K562 (cell line): Measurements from ENCODE around the gene RNF214. TPM values are rescaled to one million over a fixed set of nuclear protein-coding genes. Genes with fewer than 3 reads are reported as not detected.
A peak's percentile ranks its signal among the peaks of the same experiment; 100 is the strongest.

Source experiments
- E2F4 ChIP-seq: sonication (generic); formaldehyde crosslinking; IDR thresholded peaks from 2 replicates; pipeline ENCODE4 v1.8.0; 2022; ENCODE audit warnings: mild to moderate bottlenecking, low read depth, missing genetic modification reagents
- ETV5 ChIP-seq: sonication (generic); formaldehyde crosslinking; IDR thresholded peaks from 2 replicates; pipeline ENCODE4 v1.4.0; 2020; ENCODE audit warnings: low read depth, mild to moderate bottlenecking, missing genetic modification reagents
- FOXJ2 ChIP-seq: fragments of 200-800 bp; sonication (Bioruptor generic); IDR thresholded peaks from 2 replicates; pipeline ENCODE4 v1.6.1; 2016; ENCODE audit warnings: missing genetic modification characterization, missing compliant biosample characterization
- FOXP1 ChIP-seq: sonication (generic); formaldehyde crosslinking; IDR thresholded peaks from 2 replicates; pipeline ENCODE4 v1.8.0; 2022; ENCODE audit warnings: mild to moderate bottlenecking, missing genetic modification reagents
- HMG20A ChIP-seq: fragments of 450-650 bp; formaldehyde crosslinking; conservative IDR thresholded peaks from 2 replicates; pipeline ENCODE4 v1.4.0; 2020; ENCODE audit warnings: mild to moderate bottlenecking, mixed read lengths
- KLF6 ChIP-seq: fragments of 250-450 bp; sonication (Bioruptor Pico); IDR thresholded peaks from 2 replicates; pipeline ENCODE4 v1.4.0; 2020; ENCODE audit warnings: mild to moderate bottlenecking, moderate library complexity, borderline replicate concordance
- NFIC ChIP-seq: fragments of 450-650 bp; IDR thresholded peaks from 2 replicates; pipeline ENCODE4 v1.6.1; 2017; ENCODE audit warnings: mild to moderate bottlenecking, inconsistent platforms
- PCBP1 ChIP-seq: fragments of 200-400 bp; formaldehyde crosslinking; IDR thresholded peaks from 2 replicates; pipeline ENCODE4 v1.6.1; 2018; ENCODE audit warnings: mild to moderate bottlenecking, low read depth, low read length; ENCODE audit not compliant: poor library complexity, severe bottlenecking
- PHB2 ChIP-seq: fragments of 450-650 bp; IDR thresholded peaks from 2 replicates; pipeline ENCODE4 v1.6.1; 2017; ENCODE audit warnings: low read depth
- POLR3G ChIP-seq: IDR thresholded peaks from 2 replicates; pipeline ENCODE4 v1.6.1; 2011; ENCODE audit not compliant: insufficient read length, insufficient replicate concordance; ENCODE audit errors: extremely low read depth
- SIN3A ChIP-seq, 2 experiments: fragments of 150-350 bp in 1 of 2; IDR thresholded peaks; 2 replicates each; pipeline ENCODE4 v1.6.1; 2011 to 2016; ENCODE audit warnings: borderline replicate concordance in 2 of 2, low read depth in 2 of 2, low read length in 2 of 2, mild to moderate bottlenecking in 2 of 2, moderate library complexity in 2 of 2; ENCODE audit not compliant: control insufficient read depth in 1 of 2
- SIRT6 ChIP-seq: IDR thresholded peaks from one replicate; pipeline ENCODE4 v1.6.1; 2012; ENCODE audit warnings: low read depth, mild to moderate bottlenecking, control low read depth, inconsistent platforms, low read length, moderate library complexity
- SOX6 ChIP-seq: fragments of 450-650 bp; IDR thresholded peaks from 2 replicates; pipeline ENCODE4 v1.6.1; 2014; ENCODE audit warnings: mild to moderate bottlenecking
- STAT5A ChIP-seq: IDR thresholded peaks from 2 replicates; pipeline ENCODE4 v1.6.1; 2012; ENCODE audit warnings: low read length, inconsistent platforms, borderline replicate concordance
- TAF7 ChIP-seq: fragments of 450-650 bp; IDR thresholded peaks from 2 replicates; pipeline ENCODE4 v1.6.1; 2016; ENCODE audit warnings: missing genetic modification characterization, missing compliant biosample characterization
- U2AF1 ChIP-seq: fragments of 200-400 bp; formaldehyde crosslinking; optimal IDR thresholded peaks from 2 replicates; pipeline ENCODE3; 2017; ENCODE audit warnings: mild to moderate bottlenecking, low read depth, low read length, moderate library complexity
- ZBTB1 ChIP-seq: sonication (generic); formaldehyde crosslinking; IDR thresholded peaks from 2 replicates; pipeline ENCODE4 v1.8.1; 2023; ENCODE audit warnings: missing genetic modification reagents, low read depth, mild to moderate bottlenecking, borderline replicate concordance
- ZNF3 ChIP-seq: fragments of 250-450 bp; sonication (Bioruptor Pico); IDR thresholded peaks from 2 replicates; pipeline ENCODE4 v1.5.0; 2021; ENCODE audit warnings: mild to moderate bottlenecking, moderate library complexity
- ZNF347 ChIP-seq: fragments of 450-650 bp; formaldehyde crosslinking; IDR thresholded peaks from 2 replicates; pipeline ENCODE4 v1.4.0; 2020; ENCODE audit warnings: low read depth, mild to moderate bottlenecking, moderate library complexity
- ZNF561 ChIP-seq: fragments of 450-650 bp; formaldehyde crosslinking; conservative IDR thresholded peaks from 2 replicates; pipeline ENCODE4 v1.4.0; 2020; ENCODE audit warnings: mild to moderate bottlenecking, moderate library complexity
- ZNF695 ChIP-seq: fragments of 450-650 bp; formaldehyde crosslinking; IDR thresholded peaks from 2 replicates; pipeline ENCODE4 v1.4.0; 2020; ENCODE audit warnings: mild to moderate bottlenecking, moderate library complexity
- polyA plus RNA-seq, 8 experiments: library from polyadenylated mRNA; depleted of rRNA in 4 of 8; stranded (reverse) in 5 of 8; unstranded in 3 of 8; fragments of >200 nt; fragmentation: Nextera tagmentation in 2 of 8; fragmentation: Illumina TruSeq in 1 of 8; extraction: Ambion mirVana in 2 of 8; extraction: Trizol in 1 of 8; gene quantifications; 2 replicates each; pipeline versions ENCODE4 v1.2.1 to v1.2.3, GENCODE V29; 2011 to 2014; ENCODE audit warnings: inconsistent platforms in 1 of 8, missing spikeins in 1 of 8
- total RNA-seq, 7 experiments: library from RNA; depleted of rRNA in 6 of 7; stranded (reverse); fragments of >200 nt in 6 of 7; fragmentation: Illumina TruSeq in 2 of 7; extraction: Trizol in 2 of 7; gene quantifications; 2 replicates each; pipeline versions ENCODE4 v1.2.1 to v1.2.3, GENCODE V29; 2011 to 2021; ENCODE audit warnings: low replicate concordance in 1 of 7
- TF ChIP-seq, protein P1 (sequence below): fragments of 250-450 bp; sonication (Bioruptor Pico); IDR thresholded peaks from 2 replicates; pipeline ENCODE4 v1.5.1; 2021; ENCODE audit warnings: mild to moderate bottlenecking
- TF ChIP-seq, protein P2 (sequence below): fragments of 250-450 bp; sonication (Bioruptor Pico); IDR thresholded peaks from 2 replicates; pipeline ENCODE4 v1.5.0; 2021
- TF ChIP-seq, protein P3 (sequence below): fragments of 450-650 bp; conservative IDR thresholded peaks from 2 replicates; pipeline ENCODE4 v1.6.1; 2016; ENCODE audit warnings: missing genetic modification characterization, low read depth, mild to moderate bottlenecking, missing compliant biosample characterization, moderate library complexity
- TF ChIP-seq, protein P4 (sequence below), 2 experiments: fragments of 450-650 bp in 1 of 2; sonication (generic) in 1 of 2; formaldehyde crosslinking; conservative IDR thresholded peaks; 2 replicates each; pipeline versions ENCODE4 v1.4.0 to v1.8.1; 2020 to 2022; ENCODE audit warnings: mild to moderate bottlenecking in 1 of 2, missing genetic modification reagents in 1 of 2

Gene RNF214
- total and polyA plus RNA-seq, 9 of the 15 experiments (the other 6 are each of a cell fraction or from before 2014, with no cell fraction given), result 6.6 to 24.8 (median 11.9) TPM

DNA sequence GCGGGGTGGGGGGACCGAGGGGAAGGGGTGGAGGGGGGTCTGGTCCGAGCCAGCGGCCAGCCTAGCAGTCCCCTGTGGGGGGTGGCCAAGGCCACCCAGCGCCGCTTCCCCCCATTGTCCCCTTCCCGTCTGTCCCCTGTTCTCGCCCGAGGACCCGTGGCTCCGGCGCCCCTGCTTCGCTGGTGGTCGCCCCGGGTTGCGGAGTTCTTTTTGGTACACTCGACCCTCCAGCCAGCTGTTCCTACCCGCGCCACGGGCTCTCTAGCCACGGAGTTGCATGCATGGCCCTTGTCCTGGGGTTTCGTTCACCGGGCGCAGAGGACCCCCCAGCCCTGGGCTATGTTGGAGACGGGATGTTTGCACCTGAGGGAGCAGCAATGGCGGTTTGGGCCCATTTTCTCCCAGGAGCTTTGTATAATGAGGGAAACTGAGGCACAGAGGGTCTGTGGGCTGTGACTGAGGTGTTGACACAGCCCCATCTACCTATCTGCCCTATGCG lies 489 bp downstream of the RNF214 start (continued):
- TF ChIP-seq ZNF561 (CRISPR knock-in tag) (no peak), ZNF695 (no peak), TAF7 (tag) (no peak), FOXP1 (CRISPR knock-in tag) (no peak), STAT5A (no peak), ZBTB1 (CRISPR knock-in tag) (no peak), KLF6 (no peak), ETV5 (no peak), SIRT6 (no peak), HMG20A (CRISPR knock-in tag) (no peak), FOXJ2 (no peak), NFIC (no peak), SOX6 (no peak), E2F4 (CRISPR knock-in tag) (no peak), SIN3A (IDR thresholded peaks at IDR 0.05; ENCODE audit: borderline replicate concordance in 2 of 2, control insufficient read depth in 1 of 2, low read depth in 2 of 2, low read length in 2 of 2) (peak in 1 of 2 experiments; percentile 25; a peak in 1 of 4 replicates), U2AF1 (no peak), ZNF3 (CRISPR knock-in tag) (no peak), POLR3G (no peak), PCBP1 (peak; percentile 51), ZNF347 (CRISPR knock-in tag) (no peak), PHB2 (no peak)
- TF ChIP-seq, protein P1, sequence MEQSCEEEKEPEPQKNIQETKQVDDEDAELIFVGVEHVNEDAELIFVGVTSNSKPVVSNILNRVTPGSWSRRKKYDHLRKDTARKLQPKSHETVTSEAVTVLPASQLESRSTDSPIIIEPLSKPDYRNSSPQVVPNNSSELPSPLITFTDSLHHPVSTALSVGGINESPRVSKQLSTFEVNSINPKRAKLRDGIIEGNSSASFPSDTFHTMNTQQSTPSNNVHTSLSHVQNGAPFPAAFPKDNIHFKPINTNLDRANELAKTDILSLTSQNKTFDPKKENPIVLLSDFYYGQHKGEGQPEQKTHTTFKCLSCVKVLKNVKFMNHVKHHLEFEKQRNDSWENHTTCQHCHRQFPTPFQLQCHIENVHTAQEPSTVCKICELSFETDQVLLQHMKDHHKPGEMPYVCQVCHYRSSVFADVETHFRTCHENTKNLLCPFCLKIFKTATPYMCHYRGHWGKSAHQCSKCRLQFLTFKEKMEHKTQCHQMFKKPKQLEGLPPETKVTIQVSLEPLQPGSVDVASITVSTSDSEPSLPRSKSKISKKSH, result no peak
- TF ChIP-seq, protein P2, sequence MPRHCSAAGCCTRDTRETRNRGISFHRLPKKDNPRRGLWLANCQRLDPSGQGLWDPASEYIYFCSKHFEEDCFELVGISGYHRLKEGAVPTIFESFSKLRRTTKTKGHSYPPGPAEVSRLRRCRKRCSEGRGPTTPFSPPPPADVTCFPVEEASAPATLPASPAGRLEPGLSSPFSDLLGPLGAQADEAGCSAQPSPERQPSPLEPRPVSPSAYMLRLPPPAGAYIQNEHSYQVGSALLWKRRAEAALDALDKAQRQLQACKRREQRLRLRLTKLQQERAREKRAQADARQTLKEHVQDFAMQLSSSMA (CRISPR knock-in tag), result no peak
- TF ChIP-seq, protein P3, sequence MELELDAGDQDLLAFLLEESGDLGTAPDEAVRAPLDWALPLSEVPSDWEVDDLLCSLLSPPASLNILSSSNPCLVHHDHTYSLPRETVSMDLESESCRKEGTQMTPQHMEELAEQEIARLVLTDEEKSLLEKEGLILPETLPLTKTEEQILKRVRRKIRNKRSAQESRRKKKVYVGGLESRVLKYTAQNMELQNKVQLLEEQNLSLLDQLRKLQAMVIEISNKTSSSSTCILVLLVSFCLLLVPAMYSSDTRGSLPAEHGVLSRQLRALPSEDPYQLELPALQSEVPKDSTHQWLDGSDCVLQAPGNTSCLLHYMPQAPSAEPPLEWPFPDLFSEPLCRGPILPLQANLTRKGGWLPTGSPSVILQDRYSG (tag), result no peak
- TF ChIP-seq, protein P4, sequence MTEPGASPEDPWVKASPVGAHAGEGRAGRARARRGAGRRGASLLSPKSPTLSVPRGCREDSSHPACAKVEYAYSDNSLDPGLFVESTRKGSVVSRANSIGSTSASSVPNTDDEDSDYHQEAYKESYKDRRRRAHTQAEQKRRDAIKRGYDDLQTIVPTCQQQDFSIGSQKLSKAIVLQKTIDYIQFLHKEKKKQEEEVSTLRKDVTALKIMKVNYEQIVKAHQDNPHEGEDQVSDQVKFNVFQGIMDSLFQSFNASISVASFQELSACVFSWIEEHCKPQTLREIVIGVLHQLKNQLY (CRISPR knock-in tag; conservative IDR thresholded peaks at IDR 0.05), result no peak
